MM.1S (cell line): ENCODE measurements around the gene SMIM43.

Source experiments
- EZH2phosphoT487 ChIP-seq: fragments of 300-600 bp; sonication (generic); IDR thresholded peaks from 2 replicates; pipeline ENCODE4 v1.6.1; 2018; ENCODE audit warnings: antibody characterized with exemption, low read length
- TF ChIP-seq, protein P1 (sequence below): fragments of 300-600 bp; sonication (generic); IDR thresholded peaks from 2 replicates; pipeline ENCODE4 v1.5.1; 2016; ENCODE audit warnings: antibody characterized with exemption, low read length, mixed read lengths

DNA sequence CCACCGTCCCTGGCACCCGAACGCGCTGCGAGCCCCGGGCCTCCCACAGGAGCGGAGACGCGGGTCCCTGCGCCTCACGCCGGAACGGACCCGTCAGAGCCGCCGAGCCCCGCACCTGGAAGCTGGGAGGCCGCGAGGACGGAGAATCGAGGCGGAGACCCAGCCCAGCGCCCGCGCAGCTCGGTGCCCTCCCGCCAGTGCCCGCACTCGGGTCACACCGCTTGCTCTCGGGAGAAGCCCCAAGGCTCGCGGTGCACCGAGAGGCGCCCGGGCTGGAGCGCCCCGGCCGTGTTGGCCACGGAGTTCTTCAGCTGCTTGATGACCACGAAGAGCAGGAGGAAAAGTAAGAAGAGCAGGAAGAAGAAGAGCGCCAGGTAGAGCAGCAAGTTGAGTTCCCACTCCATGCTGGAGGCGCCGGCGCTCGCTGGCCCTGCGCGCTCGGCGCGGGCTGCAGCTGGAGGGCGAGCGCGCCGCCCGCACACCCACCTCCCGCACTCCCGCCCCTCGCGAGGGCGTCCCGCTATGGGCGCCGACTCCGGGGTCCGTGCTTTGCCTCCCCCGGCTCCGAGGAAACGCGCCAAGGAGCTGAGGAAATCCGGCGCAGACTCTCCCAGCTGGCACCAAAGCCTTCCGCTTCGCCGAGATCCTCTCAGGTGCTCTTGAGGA lies at the start of gene SMIM43:
- TF ChIP-seq, protein P1, sequence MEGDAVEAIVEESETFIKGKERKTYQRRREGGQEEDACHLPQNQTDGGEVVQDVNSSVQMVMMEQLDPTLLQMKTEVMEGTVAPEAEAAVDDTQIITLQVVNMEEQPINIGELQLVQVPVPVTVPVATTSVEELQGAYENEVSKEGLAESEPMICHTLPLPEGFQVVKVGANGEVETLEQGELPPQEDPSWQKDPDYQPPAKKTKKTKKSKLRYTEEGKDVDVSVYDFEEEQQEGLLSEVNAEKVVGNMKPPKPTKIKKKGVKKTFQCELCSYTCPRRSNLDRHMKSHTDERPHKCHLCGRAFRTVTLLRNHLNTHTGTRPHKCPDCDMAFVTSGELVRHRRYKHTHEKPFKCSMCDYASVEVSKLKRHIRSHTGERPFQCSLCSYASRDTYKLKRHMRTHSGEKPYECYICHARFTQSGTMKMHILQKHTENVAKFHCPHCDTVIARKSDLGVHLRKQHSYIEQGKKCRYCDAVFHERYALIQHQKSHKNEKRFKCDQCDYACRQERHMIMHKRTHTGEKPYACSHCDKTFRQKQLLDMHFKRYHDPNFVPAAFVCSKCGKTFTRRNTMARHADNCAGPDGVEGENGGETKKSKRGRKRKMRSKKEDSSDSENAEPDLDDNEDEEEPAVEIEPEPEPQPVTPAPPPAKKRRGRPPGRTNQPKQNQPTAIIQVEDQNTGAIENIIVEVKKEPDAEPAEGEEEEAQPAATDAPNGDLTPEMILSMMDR: no peak
- no peak for TF ChIP-seq EZH2phosphoT487
